SU-DHL-6 (cell line): ENCODE data around the gene NPB.

ENCODE experiments used
- H2AFZ ChIP-seq: fragments of 200-600 bp; sonication (generic); 2 replicates; pipeline ENCODE4 v1.6.1; 2014; ENCODE audit warnings: low read depth, mild to moderate bottlenecking, moderate library complexity, mixed read lengths, antibody characterized with exemption, low read length; ENCODE audit not compliant: severe bottlenecking
- H3F3A ChIP-seq: fragments of 200-600 bp; shearing (Covaris generic); 2 replicates; pipeline ENCODE4 v1.6.0; 2016; ENCODE audit warnings: antibody characterized with exemption, mild to moderate bottlenecking; ENCODE audit not compliant: insufficient read depth
- H3K27ac ChIP-seq: fragments of 200-600 bp; sonication (generic); 2 replicates; pipeline ENCODE4 v1.5.1; 2016; ENCODE audit warnings: low read depth, mild to moderate bottlenecking, low read length, moderate library complexity, mixed read lengths
- H3K27me3 ChIP-seq: fragments of 200-600 bp; sonication (generic), shearing (Covaris generic); 2 replicates; pipeline ENCODE4 v1.6.0; 2014; ENCODE audit warnings: mild to moderate bottlenecking, low read length
- H3K36me3 ChIP-seq: fragments of 200-600 bp; sonication (generic); 2 replicates; pipeline ENCODE4 v1.6.1; 2014; ENCODE audit warnings: mild to moderate bottlenecking, low read length, mixed read lengths
- H3K4me2 ChIP-seq: fragments of 300-600, 200-600 bp; shearing (Covaris generic), sonication (generic); 2 replicates; pipeline ENCODE4 v1.6.0; 2014; ENCODE audit warnings: low read length, low read depth, mild to moderate bottlenecking; ENCODE audit not compliant: poor library complexity, severe bottlenecking
- H3K4me3 ChIP-seq: fragments of 200-600 bp; sonication (generic); 2 replicates; pipeline ENCODE4 v1.5.1; 2014; ENCODE audit warnings: antibody characterized with exemption, low read length, mild to moderate bottlenecking, mixed read lengths; ENCODE audit not compliant: insufficient read depth, poor library complexity, severe bottlenecking
- H3K79me2 ChIP-seq: fragments of 200-600 bp; sonication (generic); 2 replicates; pipeline ENCODE4 v1.6.1; 2014; ENCODE audit warnings: mild to moderate bottlenecking, low read length, moderate library complexity; ENCODE audit not compliant: insufficient read depth
- H3K9ac ChIP-seq: fragments of 200-600 bp; sonication (generic); 2 replicates; pipeline ENCODE4 v1.7.0; 2014; ENCODE audit warnings: mild to moderate bottlenecking, low read length
- H3K9me2 ChIP-seq: fragments of 200-600 bp; sonication (generic); replicated peaks from 2 replicates; pipeline ENCODE4 v1.6.1; 2014; ENCODE audit warnings: low read length; ENCODE audit not compliant: insufficient read depth
- H3K9me3 ChIP-seq: fragments of 200-600 bp; sonication (generic); 2 replicates; pipeline ENCODE4 v1.6.1; 2014; ENCODE audit warnings: low read length, mixed read lengths; ENCODE audit not compliant: insufficient read depth
- H4K20me1 ChIP-seq: fragments of 200-600 bp; sonication (generic); 2 replicates; pipeline ENCODE4 v1.6.1; 2014; ENCODE audit warnings: low read depth, mild to moderate bottlenecking, antibody characterized with exemption, low read length, moderate library complexity, mixed read lengths
- EZH2phosphoT487 ChIP-seq: fragments of 200-600 bp; sonication (generic), shearing (Covaris generic); conservative IDR thresholded peaks from 2 replicates; pipeline ENCODE4 v1.6.1; 2018; ENCODE audit warnings: mild to moderate bottlenecking, antibody characterized with exemption, low read length, moderate library complexity, mixed read lengths
- TF ChIP-seq, protein P1 (sequence below): fragments of 200-600 bp; sonication (generic); IDR thresholded peaks from one replicate; pipeline ENCODE4 v1.5.1; 2017; ENCODE audit warnings: antibody characterized with exemption, mild to moderate bottlenecking, low read length, moderate library complexity; ENCODE audit not compliant: insufficient read depth, poor library complexity, severe bottlenecking

The NPB gene

DNA sequence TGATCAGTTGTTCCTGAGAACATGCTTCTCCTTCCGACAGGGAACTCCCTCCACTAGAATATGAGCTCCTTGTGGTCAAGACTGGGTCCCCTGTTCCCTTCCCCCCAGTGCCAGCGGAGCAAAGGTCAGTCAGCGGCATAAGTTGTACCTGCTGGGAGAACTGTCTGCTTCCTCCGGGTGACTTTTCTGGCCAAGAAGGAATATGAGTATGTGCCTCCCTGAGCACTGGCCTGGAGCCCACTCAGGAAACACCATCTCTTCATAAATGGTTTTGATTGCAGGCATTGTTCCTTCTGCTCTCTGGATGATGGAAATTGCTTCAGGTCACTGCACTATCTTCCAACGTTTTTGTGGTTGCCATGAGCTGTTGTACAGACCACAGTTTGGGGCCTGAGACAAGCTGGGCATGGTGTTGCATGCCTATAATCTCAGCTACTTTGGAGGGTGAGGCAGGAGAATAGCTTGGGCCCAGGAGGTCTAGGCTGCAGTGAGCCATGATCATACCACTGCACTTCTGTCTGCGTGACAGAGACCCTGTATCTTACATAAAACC lies 38.8 kb upstream of the NPB start:
- no peak overlapping the region for H2AFZ ChIP-seq
- H3K79me2 ChIP-seq, result peaks cover 45% of the 10 kb centered on the region
- H3K9me2 ChIP-seq, result no peaks in the 10 kb centered on the region
- TF ChIP-seq EZH2phosphoT487, result no peak
- TF ChIP-seq, protein P1, sequence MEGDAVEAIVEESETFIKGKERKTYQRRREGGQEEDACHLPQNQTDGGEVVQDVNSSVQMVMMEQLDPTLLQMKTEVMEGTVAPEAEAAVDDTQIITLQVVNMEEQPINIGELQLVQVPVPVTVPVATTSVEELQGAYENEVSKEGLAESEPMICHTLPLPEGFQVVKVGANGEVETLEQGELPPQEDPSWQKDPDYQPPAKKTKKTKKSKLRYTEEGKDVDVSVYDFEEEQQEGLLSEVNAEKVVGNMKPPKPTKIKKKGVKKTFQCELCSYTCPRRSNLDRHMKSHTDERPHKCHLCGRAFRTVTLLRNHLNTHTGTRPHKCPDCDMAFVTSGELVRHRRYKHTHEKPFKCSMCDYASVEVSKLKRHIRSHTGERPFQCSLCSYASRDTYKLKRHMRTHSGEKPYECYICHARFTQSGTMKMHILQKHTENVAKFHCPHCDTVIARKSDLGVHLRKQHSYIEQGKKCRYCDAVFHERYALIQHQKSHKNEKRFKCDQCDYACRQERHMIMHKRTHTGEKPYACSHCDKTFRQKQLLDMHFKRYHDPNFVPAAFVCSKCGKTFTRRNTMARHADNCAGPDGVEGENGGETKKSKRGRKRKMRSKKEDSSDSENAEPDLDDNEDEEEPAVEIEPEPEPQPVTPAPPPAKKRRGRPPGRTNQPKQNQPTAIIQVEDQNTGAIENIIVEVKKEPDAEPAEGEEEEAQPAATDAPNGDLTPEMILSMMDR, result no peak
- no peak overlapping the region for H3K4me3 ChIP-seq
- no peaks in the 10 kb centered on the region for H3K9me3 ChIP-seq
- no peak overlapping the region for H3K27ac ChIP-seq
- peaks cover 28% of the 10 kb centered on the region for H3F3A ChIP-seq
- H3K36me3 ChIP-seq, result no peaks in the 10 kb centered on the region; the same call in 1 of the 2 replicates
- H3K4me2 ChIP-seq, result no peak overlapping the region
- no peaks in the 10 kb centered on the region for H4K20me1 ChIP-seq
- no peak overlapping the region for H3K9ac ChIP-seq
- H3K27me3 ChIP-seq, result no peaks in the 10 kb centered on the region

DNA sequence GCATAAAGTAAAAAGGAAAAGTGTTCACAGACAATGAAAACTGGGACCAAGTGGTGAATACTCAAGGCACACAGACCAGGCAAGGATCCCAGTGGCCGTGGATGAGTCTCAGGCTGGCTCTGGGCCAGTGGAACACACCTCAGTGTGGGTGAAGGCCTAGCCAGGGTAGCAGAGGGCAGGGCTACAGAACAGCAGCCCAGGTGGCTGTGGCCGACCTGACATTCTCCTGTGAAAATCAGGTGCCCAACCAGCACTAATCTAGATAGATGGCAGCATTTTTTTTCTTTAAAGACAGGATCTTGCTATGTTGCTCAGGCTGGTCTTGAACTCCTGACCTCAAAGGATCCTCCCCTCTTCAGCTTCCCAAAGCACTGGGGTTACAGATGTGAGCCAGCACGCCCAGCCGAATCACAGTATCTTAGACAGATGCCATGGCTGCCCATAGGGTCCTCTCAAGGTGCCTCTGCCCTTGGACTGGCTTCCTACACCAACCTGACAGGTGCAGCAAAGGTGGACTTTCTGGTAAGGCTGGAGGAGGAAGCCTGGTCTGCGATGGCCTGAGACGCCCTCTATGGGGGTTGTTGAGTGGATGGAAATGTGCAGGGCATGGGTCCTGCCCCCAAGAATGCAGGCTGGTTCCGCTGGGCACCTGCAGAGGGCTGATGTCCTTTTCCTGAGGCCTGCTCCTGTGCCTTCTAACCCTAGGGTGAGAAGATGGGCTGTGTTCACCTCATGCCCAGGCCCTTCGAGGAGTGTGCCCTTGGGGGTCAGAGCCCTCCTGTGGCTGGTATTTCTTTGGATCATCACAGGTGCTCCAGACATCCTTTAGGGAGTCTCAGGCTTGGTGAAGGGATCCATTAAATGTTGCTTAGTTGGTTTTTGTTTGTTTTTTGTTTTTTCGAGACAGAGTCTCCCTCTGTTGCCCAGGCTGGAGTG lies 37.9 kb upstream of the NPB start:
- H3K36me3 ChIP-seq, result 0 out of 2 replicates have a peak, but pooled peaks cover 4% of the 10 kb centered on the region

DNA sequence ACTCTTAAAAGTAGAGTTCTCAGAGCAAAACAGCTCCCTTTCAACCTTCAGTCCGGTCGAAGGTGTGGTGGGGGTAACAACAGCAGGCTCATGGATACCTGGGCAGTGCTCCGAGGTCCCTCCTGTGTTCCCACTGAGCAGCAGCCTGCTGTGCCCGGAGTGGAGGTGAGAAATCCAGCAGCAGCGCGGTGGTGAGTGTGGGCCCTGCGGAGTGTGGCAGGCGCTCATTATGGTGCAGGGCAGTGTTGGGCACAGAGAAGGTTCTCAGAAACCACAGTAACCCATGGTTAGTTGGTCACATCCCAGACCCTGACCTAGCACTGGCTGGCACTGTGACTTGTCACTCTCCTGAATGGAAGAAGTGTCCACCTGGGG lies 36.7 kb upstream of the NPB start:
- H3K36me3 ChIP-seq, result 0 out of 2 replicates have a peak, but pooled peaks cover 4% of the 10 kb centered on the region
- H3K79me2 ChIP-seq, result peaks cover 32% of the 10 kb centered on the region
- no peaks in the 10 kb centered on the region for H3K9me2 ChIP-seq
- no peak for TF ChIP-seq EZH2phosphoT487
- TF ChIP-seq, protein P1, result no peak
- H2AFZ ChIP-seq, result no peak overlapping the region
- no peak overlapping the region for H3K9ac ChIP-seq
- no peak overlapping the region for H3K4me3 ChIP-seq
- H3K27me3 ChIP-seq, result no peaks in the 10 kb centered on the region
- H3K9me3 ChIP-seq, result no peaks in the 10 kb centered on the region
- H3K4me2 ChIP-seq, result no peak overlapping the region
- peaks cover 41% of the 10 kb centered on the region for H3F3A ChIP-seq
- no peak overlapping the region for H3K27ac ChIP-seq
- H4K20me1 ChIP-seq, result no peaks in the 10 kb centered on the region; the same call in 1 of the 2 replicates

More for the DNA sequence above, 37.9 kb upstream of the NPB start:
- H4K20me1 ChIP-seq, result no peaks in the 10 kb centered on the region; the same call in 1 of the 2 replicates
- H3K79me2 ChIP-seq, result peaks cover 36% of the 10 kb centered on the region
- no peaks in the 10 kb centered on the region for H3K9me2 ChIP-seq
- H3K9ac ChIP-seq, result no peak overlapping the region
- H3K27ac ChIP-seq, result no peak overlapping the region
- no peaks in the 10 kb centered on the region for H3K27me3 ChIP-seq
- TF ChIP-seq EZH2phosphoT487, result no peak
- TF ChIP-seq, protein P1, result no peak
- H3K4me3 ChIP-seq, result no peak overlapping the region
- H3K4me2 ChIP-seq, result no peak overlapping the region
- H2AFZ ChIP-seq, result no peak overlapping the region
- H3K9me3 ChIP-seq, result no peaks in the 10 kb centered on the region
- peaks cover 32% of the 10 kb centered on the region for H3F3A ChIP-seq
